DND-41 (cell line): Measurements from ENCODE around the gene MIPOL1.

ENCODE experiments used
- EZH2 ChIP-seq: IDR thresholded peaks from 3 replicates; pipeline ENCODE4 v1.6.1; 2012; ENCODE audit warnings: borderline replicate concordance, low read depth, mild to moderate bottlenecking, moderate library complexity, low read length, inconsistent platforms; ENCODE audit not compliant: severe bottlenecking
- TF ChIP-seq, protein P1 (sequence below): IDR thresholded peaks from 2 replicates; pipeline ENCODE4 v1.5.1; 2012; ENCODE audit warnings: borderline replicate concordance, low read length, moderate library complexity, mild to moderate bottlenecking; ENCODE audit not compliant: poor library complexity, severe bottlenecking; ENCODE audit errors: extremely low read depth

DNA sequence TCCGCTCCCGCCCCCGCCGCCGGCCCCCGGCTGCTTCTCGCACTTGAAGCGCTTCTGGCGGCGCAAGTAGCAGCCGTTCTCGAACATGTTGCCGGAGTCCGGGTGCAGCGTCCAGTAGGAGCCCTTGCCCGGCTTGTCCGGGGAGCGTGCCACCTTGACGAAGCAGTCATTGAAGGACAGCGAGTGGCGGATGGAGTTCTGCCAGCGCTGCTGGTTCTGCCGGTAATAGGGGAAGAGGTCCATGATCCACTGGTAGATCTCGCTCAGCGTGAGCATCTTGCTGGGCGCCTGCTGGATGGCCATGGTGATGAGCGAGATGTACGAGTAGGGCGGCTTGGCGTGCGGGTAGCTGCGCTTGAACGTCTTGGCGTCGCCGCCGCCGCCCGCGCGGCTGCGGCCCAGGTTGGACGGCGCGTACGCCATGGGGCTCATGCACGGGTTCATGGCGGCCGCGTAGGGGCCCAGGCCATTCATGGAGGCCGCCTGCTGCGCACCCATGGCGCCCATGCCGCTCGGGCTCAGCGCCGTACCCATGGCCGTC is 394.3 kb downstream of the MIPOL1 start:
- no peak for TF ChIP-seq EZH2
- TF ChIP-seq, protein P1, sequence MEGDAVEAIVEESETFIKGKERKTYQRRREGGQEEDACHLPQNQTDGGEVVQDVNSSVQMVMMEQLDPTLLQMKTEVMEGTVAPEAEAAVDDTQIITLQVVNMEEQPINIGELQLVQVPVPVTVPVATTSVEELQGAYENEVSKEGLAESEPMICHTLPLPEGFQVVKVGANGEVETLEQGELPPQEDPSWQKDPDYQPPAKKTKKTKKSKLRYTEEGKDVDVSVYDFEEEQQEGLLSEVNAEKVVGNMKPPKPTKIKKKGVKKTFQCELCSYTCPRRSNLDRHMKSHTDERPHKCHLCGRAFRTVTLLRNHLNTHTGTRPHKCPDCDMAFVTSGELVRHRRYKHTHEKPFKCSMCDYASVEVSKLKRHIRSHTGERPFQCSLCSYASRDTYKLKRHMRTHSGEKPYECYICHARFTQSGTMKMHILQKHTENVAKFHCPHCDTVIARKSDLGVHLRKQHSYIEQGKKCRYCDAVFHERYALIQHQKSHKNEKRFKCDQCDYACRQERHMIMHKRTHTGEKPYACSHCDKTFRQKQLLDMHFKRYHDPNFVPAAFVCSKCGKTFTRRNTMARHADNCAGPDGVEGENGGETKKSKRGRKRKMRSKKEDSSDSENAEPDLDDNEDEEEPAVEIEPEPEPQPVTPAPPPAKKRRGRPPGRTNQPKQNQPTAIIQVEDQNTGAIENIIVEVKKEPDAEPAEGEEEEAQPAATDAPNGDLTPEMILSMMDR: no peak
